GM23338 (cell line): Measurements from ENCODE around the gene MTPN. TPM values are rescaled to one million over a fixed set of nuclear protein-coding genes. Genes with fewer than 3 reads are reported as not detected.

Experiments
- ATAC-seq: fragments of 200-7000 bp; cut with Tn5 transposase; 3 replicates; pipeline ENCODE4 v1.9.1; 2020
- DNase-seq: peaks from one replicate; pipeline ENCODE4 v3.0.0-alpha.2; 2015; ENCODE audit warnings: low spot score
- H2AFZ ChIP-seq: fragments of 200-600 bp; sonication (generic); 2 replicates; pipeline ENCODE4 v1.8.0; 2016; ENCODE audit warnings: antibody characterized with exemption, mild to moderate bottlenecking, moderate library complexity
- H3F3A ChIP-seq: fragments of 200-600 bp; sonication (generic); replicated peaks from 2 replicates; pipeline ENCODE4 v1.8.0; 2017; ENCODE audit warnings: antibody characterized with exemption, mixed run types, low read depth
- H3K27ac ChIP-seq: fragments of 200-600 bp; sonication (generic); 2 replicates; pipeline ENCODE4 v1.6.1; 2016; ENCODE audit warnings: low read depth
- H3K27me3 ChIP-seq: fragments of 200-600 bp; sonication (generic); 2 replicates; pipeline ENCODE4 v1.8.0; 2016; ENCODE audit warnings: mild to moderate bottlenecking, mixed run types, moderate library complexity; ENCODE audit not compliant: insufficient read depth
- H3K36me3 ChIP-seq: fragments of 200-600 bp; sonication (generic); 2 replicates; pipeline ENCODE4 v1.8.0; 2016; ENCODE audit warnings: mild to moderate bottlenecking; ENCODE audit not compliant: insufficient read depth
- H3K4me1 ChIP-seq: fragments of 200-600 bp; sonication (generic); 2 replicates; pipeline ENCODE4 v1.8.0; 2016; ENCODE audit warnings: mild to moderate bottlenecking, moderate library complexity; ENCODE audit not compliant: insufficient read depth
- H3K4me2 ChIP-seq: fragments of 200-600 bp; sonication (generic); 2 replicates; pipeline ENCODE4 v1.7.1; 2017; ENCODE audit warnings: mixed run types
- H3K4me3 ChIP-seq: fragments of 200-600 bp; sonication (generic); 2 replicates; pipeline ENCODE4 v1.6.1; 2016; ENCODE audit warnings: mixed run types
- H3K79me2 ChIP-seq: fragments of 200-600 bp; sonication (generic); replicated peaks from 2 replicates; pipeline ENCODE4 v1.8.0; 2017; ENCODE audit warnings: mild to moderate bottlenecking; ENCODE audit not compliant: insufficient read depth
- H3K9me2 ChIP-seq: fragments of 200-600 bp; sonication (generic); 2 replicates; pipeline ENCODE4 v1.8.0; 2017; ENCODE audit not compliant: insufficient read depth
- H4K20me1 ChIP-seq: fragments of 200-600 bp; sonication (generic); replicated peaks from 2 replicates; pipeline ENCODE4 v1.8.0; 2017; ENCODE audit warnings: mild to moderate bottlenecking; ENCODE audit not compliant: insufficient read depth
- H3K27ac Mint-ChIP-seq: 2 replicates; pipeline ENCODE4 v1.8.0; 2020; ENCODE audit warnings: inconsistent platforms, mild to moderate bottlenecking, moderate library complexity, mixed read lengths
- H3K27me3 Mint-ChIP-seq: 3 replicates; pipeline ENCODE4 v1.8.0; 2022; ENCODE audit warnings: low read depth, mild to moderate bottlenecking, moderate library complexity, mixed read lengths, inconsistent platforms; ENCODE audit not compliant: insufficient read depth, poor library complexity
- H3K36me3 Mint-ChIP-seq: 3 replicates; pipeline ENCODE4 v1.8.0; 2021; ENCODE audit warnings: low read depth, mild to moderate bottlenecking, inconsistent platforms, moderate library complexity, mixed read lengths
- H3K4me1 Mint-ChIP-seq: 3 replicates; pipeline ENCODE4 v1.8.0; 2020; ENCODE audit warnings: mild to moderate bottlenecking, inconsistent platforms, mixed read lengths
- H3K4me3 Mint-ChIP-seq: 3 replicates; pipeline ENCODE4 v1.8.0; 2021; ENCODE audit warnings: moderate library complexity, mild to moderate bottlenecking, inconsistent platforms, mixed read lengths
- H3K9me3 Mint-ChIP-seq: 3 replicates; pipeline ENCODE4 v1.8.0; 2020; ENCODE audit warnings: moderate library complexity, mild to moderate bottlenecking, inconsistent platforms, mixed read lengths
- CREB1 ChIP-seq: fragments of 250-450 bp; sonication (Bioruptor Pico); IDR thresholded peaks from 2 replicates; pipeline ENCODE4 v1.5.0; 2020; ENCODE audit warnings: low read depth, mild to moderate bottlenecking, moderate library complexity
- EZH2 ChIP-seq: fragments of 200-600 bp; sonication (generic); IDR thresholded peaks from one replicate; pipeline ENCODE4 v1.8.0; 2017; ENCODE audit warnings: antibody characterized with exemption, mild to moderate bottlenecking, low read depth; ENCODE audit not compliant: unreplicated experiment
- EZH2phosphoT487 ChIP-seq: fragments of 200-600 bp; sonication (generic); IDR thresholded peaks from one replicate; pipeline ENCODE4 v1.8.1; 2018; ENCODE audit warnings: antibody characterized with exemption; ENCODE audit not compliant: unreplicated experiment
- JUNB ChIP-seq: IDR thresholded peaks from one replicate; pipeline ENCODE4 v1.6.1; 2016; ENCODE audit warnings: antibody characterized with exemption; ENCODE audit not compliant: unreplicated experiment
- NANOG ChIP-seq: IDR thresholded peaks from 2 replicates; pipeline ENCODE4 v1.6.1; 2016; ENCODE audit warnings: antibody characterized with exemption, borderline replicate concordance
- POLR2AphosphoS5 ChIP-seq: IDR thresholded peaks from 2 replicates; pipeline ENCODE4 v1.6.1; 2016; ENCODE audit warnings: antibody characterized with exemption, low read depth
- STAT1 ChIP-seq: IDR thresholded peaks from one replicate; pipeline ENCODE4 v1.6.1; 2016; ENCODE audit warnings: antibody characterized with exemption; ENCODE audit not compliant: unreplicated experiment
- ZNF114 ChIP-seq: fragments of 250-450 bp; sonication (Bioruptor Pico); IDR thresholded peaks from 2 replicates; pipeline ENCODE4 v1.5.0; 2020; ENCODE audit warnings: mild to moderate bottlenecking, moderate library complexity
- ZNF331 ChIP-seq: fragments of 250-450 bp; sonication (Bioruptor Pico); IDR thresholded peaks from 2 replicates; pipeline ENCODE4 v1.5.0; 2020; ENCODE audit warnings: low read depth, mild to moderate bottlenecking, moderate library complexity
- polyA plus RNA-seq: library from polyadenylated mRNA; unstranded; fragments of >200 nt; fragmentation: Nextera tagmentation; extraction: Ambion mirVana; gene quantifications from 2 replicates; pipeline ENCODE4 v1.2.1, GENCODE V29; 2016
- total RNA-seq: library from RNA; depleted of rRNA; stranded (reverse); fragments of >200 nt; shearing (Covaris generic); gene quantifications from 2 replicates; pipeline ENCODE4 v1.2.3, GENCODE V29; 2014
- TF ChIP-seq, protein P1 (sequence below): fragments of 250-450 bp; sonication (Bioruptor Pico); IDR thresholded peaks from 2 replicates; pipeline ENCODE4 v1.5.0; 2020; ENCODE audit warnings: mild to moderate bottlenecking, moderate library complexity
- TF ChIP-seq, protein P2 (sequence below): IDR thresholded peaks from 2 replicates; pipeline ENCODE4 v1.6.1; 2016; ENCODE audit warnings: antibody characterized with exemption
- TF ChIP-seq, protein P3 (sequence below), 2 experiments: fragments of 200-600 bp in 1 of 2; sonication (generic) in 1 of 2; conservative IDR thresholded peaks; 2 replicates each; pipeline versions ENCODE4 v1.5.1 to v1.6.1; 2016 to 2017; ENCODE audit warnings: antibody characterized with exemption in 2 of 2, low read depth in 2 of 2, mild to moderate bottlenecking in 2 of 2, moderate library complexity in 1 of 2

Gene MTPN
- total and polyA plus RNA-seq, 2 experiments from 2014 or later, result 87.7 to 90.3 TPM

DNA sequence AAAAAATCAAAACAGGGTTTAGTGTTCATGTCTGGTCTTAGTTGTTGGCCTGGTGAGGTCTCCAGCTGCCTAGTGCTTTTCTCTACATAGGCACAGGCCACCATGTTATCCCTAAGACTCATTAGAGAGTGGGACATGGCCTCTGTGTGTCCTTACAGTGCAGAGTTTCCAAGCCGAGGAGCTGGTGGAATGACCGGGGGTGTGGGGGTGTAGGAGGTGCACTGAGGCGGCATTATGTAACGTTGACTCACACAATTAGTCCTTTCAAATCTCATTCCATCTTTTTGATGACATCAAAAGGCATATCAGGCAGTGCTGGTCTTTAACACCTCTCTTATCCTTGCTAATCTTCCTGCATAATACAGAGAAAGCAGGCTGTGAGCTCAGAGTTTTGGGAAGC, 71.3 kb downstream of the MTPN start (continued):
- TF ChIP-seq, protein P1, sequence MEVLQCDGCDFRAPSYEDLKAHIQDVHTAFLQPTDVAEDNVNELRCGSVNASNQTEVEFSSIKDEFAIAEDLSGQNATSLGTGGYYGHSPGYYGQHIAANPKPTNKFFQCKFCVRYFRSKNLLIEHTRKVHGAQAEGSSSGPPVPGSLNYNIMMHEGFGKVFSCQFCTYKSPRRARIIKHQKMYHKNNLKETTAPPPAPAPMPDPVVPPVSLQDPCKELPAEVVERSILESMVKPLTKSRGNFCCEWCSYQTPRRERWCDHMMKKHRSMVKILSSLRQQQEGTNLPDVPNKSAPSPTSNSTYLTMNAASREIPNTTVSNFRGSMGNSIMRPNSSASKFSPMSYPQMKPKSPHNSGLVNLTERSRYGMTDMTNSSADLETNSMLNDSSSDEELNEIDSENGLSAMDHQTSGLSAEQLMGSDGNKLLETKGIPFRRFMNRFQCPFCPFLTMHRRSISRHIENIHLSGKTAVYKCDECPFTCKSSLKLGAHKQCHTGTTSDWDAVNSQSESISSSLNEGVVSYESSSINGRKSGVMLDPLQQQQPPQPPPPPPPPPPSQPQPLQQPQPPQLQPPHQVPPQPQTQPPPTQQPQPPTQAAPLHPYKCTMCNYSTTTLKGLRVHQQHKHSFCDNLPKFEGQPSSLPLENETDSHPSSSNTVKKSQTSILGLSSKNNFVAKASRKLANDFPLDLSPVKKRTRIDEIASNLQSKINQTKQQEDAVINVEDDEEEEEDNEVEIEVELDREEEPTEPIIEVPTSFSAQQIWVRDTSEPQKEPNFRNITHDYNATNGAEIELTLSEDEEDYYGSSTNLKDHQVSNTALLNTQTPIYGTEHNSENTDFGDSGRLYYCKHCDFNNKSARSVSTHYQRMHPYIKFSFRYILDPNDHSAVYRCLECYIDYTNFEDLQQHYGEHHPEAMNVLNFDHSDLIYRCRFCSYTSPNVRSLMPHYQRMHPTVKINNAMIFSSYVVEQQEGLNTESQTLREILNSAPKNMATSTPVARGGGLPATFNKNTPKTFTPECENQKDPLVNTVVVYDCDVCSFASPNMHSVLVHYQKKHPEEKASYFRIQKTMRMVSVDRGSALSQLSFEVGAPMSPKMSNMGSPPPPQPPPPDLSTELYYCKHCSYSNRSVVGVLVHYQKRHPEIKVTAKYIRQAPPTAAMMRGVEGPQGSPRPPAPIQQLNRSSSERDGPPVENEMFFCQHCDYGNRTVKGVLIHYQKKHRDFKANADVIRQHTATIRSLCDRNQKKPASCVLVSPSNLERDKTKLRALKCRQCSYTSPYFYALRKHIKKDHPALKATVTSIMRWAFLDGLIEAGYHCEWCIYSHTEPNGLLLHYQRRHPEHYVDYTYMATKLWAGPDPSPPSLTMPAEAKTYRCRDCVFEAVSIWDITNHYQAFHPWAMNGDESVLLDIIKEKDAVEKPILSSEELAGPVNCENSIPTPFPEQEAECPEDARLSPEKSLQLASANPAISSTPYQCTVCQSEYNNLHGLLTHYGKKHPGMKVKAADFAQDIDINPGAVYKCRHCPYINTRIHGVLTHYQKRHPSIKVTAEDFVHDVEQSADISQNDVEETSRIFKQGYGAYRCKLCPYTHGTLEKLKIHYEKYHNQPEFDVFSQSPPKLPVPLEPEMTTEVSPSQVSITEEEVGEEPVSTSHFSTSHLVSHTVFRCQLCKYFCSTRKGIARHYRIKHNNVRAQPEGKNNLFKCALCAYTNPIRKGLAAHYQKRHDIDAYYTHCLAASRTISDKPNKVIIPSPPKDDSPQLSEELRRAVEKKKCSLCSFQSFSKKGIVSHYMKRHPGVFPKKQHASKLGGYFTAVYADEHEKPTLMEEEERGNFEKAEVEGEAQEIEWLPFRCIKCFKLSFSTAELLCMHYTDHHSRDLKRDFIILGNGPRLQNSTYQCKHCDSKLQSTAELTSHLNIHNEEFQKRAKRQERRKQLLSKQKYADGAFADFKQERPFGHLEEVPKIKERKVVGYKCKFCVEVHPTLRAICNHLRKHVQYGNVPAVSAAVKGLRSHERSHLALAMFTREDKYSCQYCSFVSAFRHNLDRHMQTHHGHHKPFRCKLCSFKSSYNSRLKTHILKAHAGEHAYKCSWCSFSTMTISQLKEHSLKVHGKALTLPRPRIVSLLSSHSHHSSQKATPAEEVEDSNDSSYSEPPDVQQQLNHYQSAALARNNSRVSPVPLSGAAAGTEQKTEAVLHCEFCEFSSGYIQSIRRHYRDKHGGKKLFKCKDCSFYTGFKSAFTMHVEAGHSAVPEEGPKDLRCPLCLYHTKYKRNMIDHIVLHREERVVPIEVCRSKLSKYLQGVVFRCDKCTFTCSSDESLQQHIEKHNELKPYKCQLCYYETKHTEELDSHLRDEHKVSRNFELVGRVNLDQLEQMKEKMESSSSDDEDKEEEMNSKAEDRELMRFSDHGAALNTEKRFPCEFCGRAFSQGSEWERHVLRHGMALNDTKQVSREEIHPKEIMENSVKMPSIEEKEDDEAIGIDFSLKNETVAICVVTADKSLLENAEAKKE (CRISPR knock-in tag), result no peak
- TF ChIP-seq NANOG (no peak), POLR2AphosphoS5 (no peak), ZNF331 (CRISPR knock-in tag) (no peak), STAT1 (no peak), JUNB (no peak)

DNA sequence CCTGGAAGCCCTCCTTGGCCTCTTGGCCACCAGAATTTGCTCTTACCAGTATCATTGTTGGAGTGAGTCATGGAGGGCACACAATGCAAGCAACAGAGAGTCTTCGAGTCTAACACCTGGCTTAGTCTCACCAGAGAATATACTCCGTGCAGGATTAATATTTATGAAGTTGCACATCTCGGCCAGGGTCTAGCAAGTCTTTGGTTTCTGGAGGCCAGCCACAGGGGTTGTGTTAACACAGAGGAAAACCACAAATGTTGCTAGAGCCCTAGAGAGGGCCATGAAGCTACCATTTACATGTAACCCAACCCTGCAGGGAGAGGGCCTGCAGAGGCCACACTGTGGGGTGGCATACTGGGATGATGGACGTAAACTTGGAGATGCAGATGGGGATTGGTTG, 71.8 kb downstream of the MTPN start:
- Histone ChIP-seq H4K20me1 (no peaks in the 10 kb centered on the region), H3K79me2 (no peaks in the 10 kb centered on the region), H3K4me3 (no peak overlapping the region), H3K9me2 (no peaks in the 10 kb centered on the region), H3K27ac (no peak overlapping the region), H3K27me3 (no peaks in the 10 kb centered on the region), H3F3A (no peaks in the 10 kb centered on the region), H3K4me2 (no peak overlapping the region), H3K36me3 (no peaks in the 10 kb centered on the region), H3K4me1 (no peaks in the 10 kb centered on the region), H2AFZ (no peak overlapping the region)
- ATAC-seq (no peak), DNase-seq (no peak)
- Mint-ChIP-seq H3K27ac (no peak overlapping the region), H3K36me3 (no peaks in the 10 kb centered on the region), H3K4me1 (peaks cover 5% of the 10 kb centered on the region; the same call in 1 of the 3 replicates), H3K4me3 (no peak overlapping the region), H3K9me3 (no peaks in the 10 kb centered on the region), H3K27me3 (peaks cover 2% of the 10 kb centered on the region)
- no peak for TF ChIP-seq EZH2
- TF ChIP-seq, protein P2, sequence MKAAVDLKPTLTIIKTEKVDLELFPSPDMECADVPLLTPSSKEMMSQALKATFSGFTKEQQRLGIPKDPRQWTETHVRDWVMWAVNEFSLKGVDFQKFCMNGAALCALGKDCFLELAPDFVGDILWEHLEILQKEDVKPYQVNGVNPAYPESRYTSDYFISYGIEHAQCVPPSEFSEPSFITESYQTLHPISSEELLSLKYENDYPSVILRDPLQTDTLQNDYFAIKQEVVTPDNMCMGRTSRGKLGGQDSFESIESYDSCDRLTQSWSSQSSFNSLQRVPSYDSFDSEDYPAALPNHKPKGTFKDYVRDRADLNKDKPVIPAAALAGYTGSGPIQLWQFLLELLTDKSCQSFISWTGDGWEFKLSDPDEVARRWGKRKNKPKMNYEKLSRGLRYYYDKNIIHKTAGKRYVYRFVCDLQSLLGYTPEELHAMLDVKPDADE, result no peak
- no peak for TF ChIP-seq ZNF114 (CRISPR knock-in tag)
- no peak for TF ChIP-seq STAT1
- TF ChIP-seq JUNB, result no peak
- no peak for TF ChIP-seq EZH2phosphoT487
- TF ChIP-seq, protein P3, sequence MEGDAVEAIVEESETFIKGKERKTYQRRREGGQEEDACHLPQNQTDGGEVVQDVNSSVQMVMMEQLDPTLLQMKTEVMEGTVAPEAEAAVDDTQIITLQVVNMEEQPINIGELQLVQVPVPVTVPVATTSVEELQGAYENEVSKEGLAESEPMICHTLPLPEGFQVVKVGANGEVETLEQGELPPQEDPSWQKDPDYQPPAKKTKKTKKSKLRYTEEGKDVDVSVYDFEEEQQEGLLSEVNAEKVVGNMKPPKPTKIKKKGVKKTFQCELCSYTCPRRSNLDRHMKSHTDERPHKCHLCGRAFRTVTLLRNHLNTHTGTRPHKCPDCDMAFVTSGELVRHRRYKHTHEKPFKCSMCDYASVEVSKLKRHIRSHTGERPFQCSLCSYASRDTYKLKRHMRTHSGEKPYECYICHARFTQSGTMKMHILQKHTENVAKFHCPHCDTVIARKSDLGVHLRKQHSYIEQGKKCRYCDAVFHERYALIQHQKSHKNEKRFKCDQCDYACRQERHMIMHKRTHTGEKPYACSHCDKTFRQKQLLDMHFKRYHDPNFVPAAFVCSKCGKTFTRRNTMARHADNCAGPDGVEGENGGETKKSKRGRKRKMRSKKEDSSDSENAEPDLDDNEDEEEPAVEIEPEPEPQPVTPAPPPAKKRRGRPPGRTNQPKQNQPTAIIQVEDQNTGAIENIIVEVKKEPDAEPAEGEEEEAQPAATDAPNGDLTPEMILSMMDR (conservative IDR thresholded peaks at IDR 0.05; ENCODE audit: low read depth in 2 of 2), result no peak
- TF ChIP-seq POLR2AphosphoS5, result no peak
- TF ChIP-seq CREB1 (CRISPR knock-in tag), result no peak
- TF ChIP-seq ZNF331 (CRISPR knock-in tag), result no peak
